ENCODE results near the gene S100B.

S100B gene

GRCh38 chr21:46627726-46628125, 22.8 kb upstream of the S100B start:
- no peak for DNase-seq (ENCODE audit: low spot score)

GRCh38 chr21:46626975-46627501, 22.2 kb upstream of the S100B start:
- no peak for DNase-seq (ENCODE audit: low spot score)

GRCh38 chr21:46626536-46626935, 21.7 kb upstream of the S100B start:
- DNase-seq (ENCODE audit: low spot score) = no peak

GRCh38 chr21:46625759-46626158, 20.9 kb upstream of the S100B start:
- no peak for DNase-seq (ENCODE audit: low spot score)

GRCh38 chr21:46624050-46624449, 19.2 kb upstream of the S100B start:
- no peak for DNase-seq (ENCODE audit: low spot score)

- no peak for DNase-seq (ENCODE audit: low spot score)
Measured at GRCh38 chr21:46622226-46622625, 17.3 kb upstream of the S100B start.

- no peak for DNase-seq (ENCODE audit: low spot score)
Measured at GRCh38 chr21:46621457-46622182, 16.7 kb upstream of the S100B start.

- DNase-seq (ENCODE audit: low spot score) = no peak
Measured at GRCh38 chr21:46620846-46621245, 16.0 kb upstream of the S100B start.

GRCh38 chr21:46619846-46620245, 15.0 kb upstream of the S100B start:
- no peak for DNase-seq (ENCODE audit: low spot score)

- DNase-seq (ENCODE audit: low spot score) = no peak
Measured at GRCh38 chr21:46618738-46619379, 14.0 kb upstream of the S100B start.

GRCh38 chr21:46617267-46618051, 12.6 kb upstream of the S100B start:
- DNase-seq (ENCODE audit: low spot score) = no peak

GRCh38 chr21:46616656-46617055, 11.8 kb upstream of the S100B start:
- no peak for DNase-seq (ENCODE audit: low spot score)

GRCh38 chr21:46616050-46616449, 11.2 kb upstream of the S100B start:
- no peak for DNase-seq (ENCODE audit: low spot score)

GRCh38 chr21:46613391-46613790, 8.5 kb upstream of the S100B start:
- no peak for DNase-seq (ENCODE audit: low spot score)

- no peak for DNase-seq (ENCODE audit: low spot score)
Measured at GRCh38 chr21:46610018-46610701, 5.3 kb upstream of the S100B start.

GRCh38 chr21:46608672-46609111, 3.8 kb upstream of the S100B start:
- no peak for DNase-seq (ENCODE audit: low spot score)

GRCh38 chr21:46607636-46608035, 2.8 kb upstream of the S100B start:
- DNase-seq (ENCODE audit: low spot score) = no peak

GRCh38 chr21:46606427-46606813, 1.5 kb upstream of the S100B start:
- no peak for DNase-seq (ENCODE audit: low spot score)

GRCh38 chr21:46605767-46606426, 1.0 kb upstream of the S100B start:
- no peak for DNase-seq (ENCODE audit: low spot score)

- no peak for DNase-seq (ENCODE audit: low spot score)
Measured at GRCh38 chr21:46604329-46604974, 430 bp downstream of the S100B start.

- no peak for DNase-seq (ENCODE audit: low spot score)
Measured at GRCh38 chr21:46603228-46603627, 1.7 kb downstream of the S100B start.

Measured in LoVo (cell line).